Occipital lobe (tissue), 2 donors: Measurements from ENCODE around the gene ANO3. TPM values are rescaled to one million over a fixed set of nuclear protein-coding genes. Genes with fewer than 3 reads are reported as not detected.

ENCODE experiments used
- DNase-seq: peaks from one replicate; lab custom pipeline; 2025; lab: John Stamatoyannopoulos, UW
- total RNA-seq: library from RNA; depleted of rRNA; stranded (reverse); fragments of >200 nt; gene quantifications from one replicate; pipeline ENCODE4 v1.2.3, GENCODE V29; 2014

Gene ANO3
- total RNA-seq, 1 donor from 2014 or later: 6.7 TPM

DNA sequence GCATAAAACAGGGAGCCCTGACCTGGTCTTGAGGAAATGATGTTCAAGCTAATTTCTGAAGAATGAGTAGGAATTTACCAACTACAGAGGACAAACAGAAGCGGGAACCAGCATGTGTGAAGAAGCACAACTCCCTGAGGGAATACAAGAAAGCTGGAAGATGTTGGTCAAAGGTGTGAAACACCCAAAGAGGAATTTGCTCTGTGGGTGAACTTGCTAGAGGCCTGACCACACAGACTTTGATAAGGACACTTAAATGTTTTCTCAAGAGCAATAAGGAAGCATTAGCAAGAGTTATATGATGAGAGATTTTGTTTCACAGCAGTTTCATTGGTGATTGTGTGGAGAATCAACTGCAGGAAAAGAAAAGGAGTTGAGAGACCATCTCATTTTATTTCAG is 372.3 kb downstream of the ANO3 start:
- no peak for DNase-seq

DNA sequence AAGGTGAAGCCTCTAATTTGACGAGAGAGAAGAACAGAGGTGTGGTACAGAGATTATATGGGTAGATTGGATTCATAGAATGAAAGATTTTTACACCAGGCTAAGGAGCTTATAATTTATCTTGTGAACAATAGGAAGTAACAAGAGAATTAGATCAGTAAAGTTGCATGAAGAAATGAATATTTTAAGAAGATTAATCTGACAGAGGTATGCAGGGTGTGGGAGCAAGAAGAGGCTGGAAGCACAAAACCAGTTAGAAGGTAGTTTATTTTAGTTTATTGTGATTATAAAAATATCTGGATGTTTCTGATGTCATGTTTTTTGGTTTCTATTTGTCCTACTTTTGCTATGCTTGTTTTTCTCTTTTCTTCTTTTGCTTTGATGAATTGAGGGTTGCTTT is 374.3 kb downstream of the ANO3 start:
- no peak for DNase-seq

DNA sequence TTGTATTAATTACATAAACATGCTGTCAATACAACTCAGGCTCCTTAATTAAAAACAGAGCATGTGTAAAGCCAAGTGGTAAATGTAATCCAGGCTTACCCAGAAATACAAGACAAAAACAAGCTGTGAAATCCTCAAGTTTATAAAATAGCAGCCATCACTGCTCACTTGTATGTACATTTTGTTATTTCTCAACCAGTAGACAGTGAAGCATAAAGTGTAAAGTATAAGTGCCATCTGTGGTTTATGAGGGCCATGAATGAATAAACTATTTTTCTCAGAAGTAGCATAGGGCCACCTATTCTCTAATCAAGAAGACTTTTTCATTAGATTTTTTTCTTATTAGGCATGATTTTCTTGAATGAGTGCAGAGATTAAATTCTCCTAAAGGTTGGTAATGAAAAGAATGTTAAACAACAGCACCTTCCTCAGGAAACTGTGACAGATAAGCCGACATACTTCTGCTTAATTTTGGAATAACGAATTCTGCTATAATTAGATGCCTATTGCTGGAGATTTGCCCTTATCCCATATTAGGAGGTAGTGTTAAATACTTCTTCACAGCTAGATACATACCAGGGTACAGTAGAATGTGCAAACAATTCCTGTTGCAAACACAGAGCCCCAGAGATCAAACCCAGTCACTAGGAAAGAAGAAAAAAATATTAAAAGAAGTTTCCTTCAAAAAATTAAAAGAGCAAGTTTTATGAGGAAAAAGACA is 377.0 kb downstream of the ANO3 start:
- no peak for DNase-seq

DNA sequence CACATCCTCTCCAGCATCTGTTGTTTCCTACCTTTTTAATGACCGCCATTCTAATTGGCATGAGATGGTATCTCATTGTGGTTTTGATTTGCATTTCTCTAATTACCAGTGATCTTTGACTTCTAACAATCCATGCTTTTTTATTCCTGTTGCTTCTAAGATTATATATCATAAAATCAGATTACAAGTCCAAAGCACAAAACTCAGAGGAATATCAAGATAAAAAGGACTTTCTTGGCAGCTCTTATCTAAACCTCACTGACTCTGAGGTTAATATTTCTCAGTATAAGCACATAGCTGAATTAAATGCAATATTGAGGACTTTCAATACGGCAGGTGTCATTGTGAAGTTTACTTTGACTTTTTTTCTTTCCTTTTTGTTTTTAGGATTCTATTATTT is 378.6 kb downstream of the ANO3 start:
- DNase-seq: no peak

DNA sequence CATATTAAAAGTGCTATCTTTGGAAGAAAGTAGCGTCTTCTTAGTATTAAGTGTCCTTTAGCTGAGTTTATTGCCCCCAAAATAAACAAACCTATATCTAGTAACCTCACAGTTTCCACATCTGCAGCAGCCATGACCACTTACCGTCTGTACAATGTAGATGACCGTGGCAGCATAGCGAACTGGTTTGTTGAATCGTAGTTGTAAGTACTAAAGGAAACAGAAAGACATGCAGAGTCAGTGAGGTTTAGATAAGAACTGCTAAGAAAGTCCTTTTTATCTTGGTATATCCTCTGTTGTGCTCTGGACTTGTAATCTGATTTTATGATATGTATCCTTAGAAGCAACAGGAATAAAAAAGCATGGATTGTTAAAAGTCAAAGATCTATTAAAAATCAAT is 380.6 kb downstream of the ANO3 start:
- no peak for DNase-seq

Other genes with a start within 250 kb of the ANO3 start
- gene MUC15, start 240.1 kb downstream of the ANO3 start, total RNA-seq: not detected